ENCODE results near the gene SPEM3.

- TF ChIP-seq ZNF274 (IDR thresholded peaks at IDR 0.05; ENCODE audit: low read depth, low read length): no peak
- TF ChIP-seq SUZ12 (IDR thresholded peaks at IDR 0.05; ENCODE audit: extremely low read depth, insufficient read depth, insufficient read length): no peak
These were observed 48.3 kb upstream of the SPEM3 start for GRCh38 chr17:7380321-7380720.

Data from NT2/D1 (cell line).